SK-N-SH (cell line): ENCODE data around the gene ZHX3. TPM values are rescaled to one million over a fixed set of nuclear protein-coding genes. Genes with fewer than 3 reads are reported as not detected.

ENCODE experiments used
- CTCF ChIA-PET: fragments of 300-600, 350-600 bp; formaldehyde crosslinking; extraction: SDS; loops from one replicate; lab custom pipeline; 2021; lab: Yijun Ruan, JAX
- POLR2A ChIA-PET: fragments of 350-600 bp; sonication (Branson Sonifier 250); formaldehyde crosslinking; extraction: SDS; loops from one replicate; lab custom pipeline; 2020; ENCODE audit warnings: antibody characterized with exemption, inconsistent platforms; lab: Yijun Ruan, JAX
- DNase-seq: peaks from one replicate; pipeline ENCODE4 v3.0.0; 2012
- H2AFZ ChIP-seq: fragments of 200-600 bp; sonication (generic); 2 replicates; pipeline ENCODE4 v1.8.1; 2016; ENCODE audit warnings: antibody characterized with exemption, mild to moderate bottlenecking, low read depth
- H3F3A ChIP-seq: fragments of 200-600 bp; sonication (generic); replicated peaks from 2 replicates; pipeline ENCODE3; 2016; ENCODE audit warnings: antibody characterized with exemption, mild to moderate bottlenecking; ENCODE audit not compliant: insufficient read depth
- H3K27ac ChIP-seq, 2 experiments: fragments of 200-500 bp in 1 of 2; fragments of 200-600 bp in 1 of 2; sonication (Bioruptor generic) in 1 of 2; sonication (generic), shearing (Covaris generic) in 1 of 2; 2 replicates each; pipeline versions ENCODE4 v1.5.1 to v1.6.1; 2014 to 2016; ENCODE audit warnings: low read depth in 2 of 2, inconsistent platforms in 1 of 2, low read length in 1 of 2, mild to moderate bottlenecking in 1 of 2, mixed read lengths in 1 of 2
- H3K27me3 ChIP-seq: fragments of 200-600 bp; sonication (generic), shearing (Covaris generic); 2 replicates; pipeline ENCODE4 v1.6.1; 2016; ENCODE audit warnings: mixed run types; ENCODE audit not compliant: insufficient read depth
- H3K36me3 ChIP-seq, 2 experiments: fragments of 200-500 bp in 1 of 2; fragments of 200-600 bp in 1 of 2; sonication (Bioruptor generic) in 1 of 2; sonication (generic) in 1 of 2; replicated peaks in 1 of 2; 2 replicates each; pipeline versions ENCODE3 to v1.5.1; 2014 to 2016; ENCODE audit warnings: low read length in 1 of 2, mild to moderate bottlenecking in 1 of 2; ENCODE audit not compliant: insufficient read depth in 2 of 2, control insufficient read depth in 1 of 2
- H3K4me1 ChIP-seq, 2 experiments: fragments of 200-500 bp in 1 of 2; fragments of 200-600 bp in 1 of 2; sonication (Bioruptor generic) in 1 of 2; sonication (generic), shearing (Covaris generic) in 1 of 2; 2 replicates each; pipeline versions ENCODE4 v1.5.1 to v1.6.1; 2014 to 2016; ENCODE audit warnings: low read depth in 1 of 2, low read length in 1 of 2, mixed run types in 1 of 2; ENCODE audit not compliant: insufficient read depth in 2 of 2, control insufficient read depth in 1 of 2
- H3K4me2 ChIP-seq: fragments of 200-600 bp; sonication (generic), shearing (Covaris generic); 2 replicates; pipeline ENCODE4 v1.6.1; 2017; ENCODE audit warnings: mixed run types
- H3K4me3 ChIP-seq, 2 experiments: fragments of 200-500 bp in 1 of 2; fragments of 200-600 bp in 1 of 2; sonication (Bioruptor generic) in 1 of 2; sonication (generic), shearing (Covaris generic) in 1 of 2; 2 replicates each; pipeline versions ENCODE4 v1.5.1 to v1.8.1; 2014 to 2016; ENCODE audit warnings: low read depth in 2 of 2, inconsistent platforms in 1 of 2, low read length in 1 of 2, mild to moderate bottlenecking in 1 of 2, mixed read lengths in 1 of 2, moderate library complexity in 1 of 2
- H3K79me2 ChIP-seq: fragments of 200-600 bp; sonication (generic); 2 replicates; pipeline ENCODE4 v1.8.1; 2017; ENCODE audit warnings: mild to moderate bottlenecking; ENCODE audit not compliant: insufficient read depth
- H3K9ac ChIP-seq: fragments of 200-600 bp; sonication (generic); 2 replicates; pipeline ENCODE4 v1.6.1; 2017; ENCODE audit warnings: mixed run types
- H3K9me2 ChIP-seq: fragments of 200-600 bp; sonication (generic); 2 replicates; pipeline ENCODE4 v1.6.1; 2017; ENCODE audit warnings: mixed run types
- H3K9me3 ChIP-seq: fragments of 200-600 bp; sonication (generic); 2 replicates; pipeline ENCODE4 v1.6.1; 2017; ENCODE audit warnings: mixed run types, mild to moderate bottlenecking, moderate library complexity
- H4K20me1 ChIP-seq: fragments of 200-600 bp; sonication (generic); 2 replicates; pipeline ENCODE4 v1.6.1; 2017; ENCODE audit warnings: mild to moderate bottlenecking, mixed run types; ENCODE audit not compliant: insufficient read depth
- CHD2 ChIP-seq: fragments of 150-350 bp; IDR thresholded peaks from 2 replicates; pipeline ENCODE4 v1.6.1; 2018; ENCODE audit warnings: low read length; ENCODE audit not compliant: partially characterized antibody
- EZH2phosphoT487 ChIP-seq: fragments of 200-600 bp; sonication (generic); IDR thresholded peaks from 2 replicates; pipeline ENCODE4 v1.6.1; 2017; ENCODE audit warnings: low read depth, mixed run types, mild to moderate bottlenecking, antibody characterized with exemption, moderate library complexity, borderline replicate concordance
- FOSL2 ChIP-seq: IDR thresholded peaks from 2 replicates; pipeline ENCODE4 v1.4.0; 2012; ENCODE audit warnings: low read depth, mild to moderate bottlenecking, moderate library complexity, borderline replicate concordance
- GABPA ChIP-seq: IDR thresholded peaks from 2 replicates; pipeline ENCODE4 v1.4.0; 2012; ENCODE audit warnings: low read depth, mild to moderate bottlenecking
- IRF3 ChIP-seq: fragments of 150-350 bp; IDR thresholded peaks from 2 replicates; pipeline ENCODE4 v1.6.1; 2016; ENCODE audit warnings: mild to moderate bottlenecking, low read depth, low read length
- NFIC ChIP-seq: IDR thresholded peaks from 2 replicates; pipeline ENCODE4 v1.4.0; 2012; ENCODE audit warnings: borderline replicate concordance
- NRF1 ChIP-seq: IDR thresholded peaks from 2 replicates; pipeline ENCODE4 v1.6.1; 2012; ENCODE audit warnings: low read depth, mild to moderate bottlenecking, low read length
- RAD21 ChIP-seq: IDR thresholded peaks from 2 replicates; pipeline ENCODE4 v1.6.1; 2012; ENCODE audit warnings: mild to moderate bottlenecking, low read length
- REST ChIP-seq: IDR thresholded peaks from 2 replicates; pipeline ENCODE4 v1.6.1; 2012; ENCODE audit warnings: mild to moderate bottlenecking, low read depth, low read length, moderate library complexity
- SIN3A ChIP-seq: IDR thresholded peaks from 2 replicates; pipeline ENCODE4 v1.6.1; 2012; ENCODE audit warnings: low read depth, mild to moderate bottlenecking, low read length, moderate library complexity, borderline replicate concordance
- TEAD4 ChIP-seq: IDR thresholded peaks from 2 replicates; pipeline ENCODE4 v1.4.0; 2012; ENCODE audit warnings: mild to moderate bottlenecking, borderline replicate concordance; ENCODE audit not compliant: insufficient read depth
- USF1 ChIP-seq: IDR thresholded peaks from 2 replicates; pipeline ENCODE4 v1.4.0; 2012; ENCODE audit warnings: low read depth, borderline replicate concordance
- YY1 ChIP-seq: IDR thresholded peaks from 2 replicates; pipeline ENCODE4 v1.4.0; 2012; ENCODE audit warnings: low read depth, mild to moderate bottlenecking
- WGBS: methylation state at CpG from one replicate; pipeline ENCODE4 v1.1.6; 2017; ENCODE audit warnings: low lambda C conversion rate; 5-methylcytosine and 5-hydroxymethylcytosine counted together
- polyA plus RNA-seq, 3 experiments: library from polyadenylated mRNA; depleted of rRNA; stranded (reverse); fragments of >200 nt; gene quantifications; 2 replicates each; pipeline ENCODE4 v1.2.3, GENCODE V29; 2012
- TF ChIP-seq, protein P1 (sequence below): IDR thresholded peaks from 2 replicates; pipeline ENCODE4 v1.4.0; 2012; ENCODE audit warnings: low read depth, borderline replicate concordance

ZHX3 gene
- polyA plus RNA-seq, 1 of the 3 experiments (the other 2 are of a cell fraction), result 6.0 TPM

DNA sequence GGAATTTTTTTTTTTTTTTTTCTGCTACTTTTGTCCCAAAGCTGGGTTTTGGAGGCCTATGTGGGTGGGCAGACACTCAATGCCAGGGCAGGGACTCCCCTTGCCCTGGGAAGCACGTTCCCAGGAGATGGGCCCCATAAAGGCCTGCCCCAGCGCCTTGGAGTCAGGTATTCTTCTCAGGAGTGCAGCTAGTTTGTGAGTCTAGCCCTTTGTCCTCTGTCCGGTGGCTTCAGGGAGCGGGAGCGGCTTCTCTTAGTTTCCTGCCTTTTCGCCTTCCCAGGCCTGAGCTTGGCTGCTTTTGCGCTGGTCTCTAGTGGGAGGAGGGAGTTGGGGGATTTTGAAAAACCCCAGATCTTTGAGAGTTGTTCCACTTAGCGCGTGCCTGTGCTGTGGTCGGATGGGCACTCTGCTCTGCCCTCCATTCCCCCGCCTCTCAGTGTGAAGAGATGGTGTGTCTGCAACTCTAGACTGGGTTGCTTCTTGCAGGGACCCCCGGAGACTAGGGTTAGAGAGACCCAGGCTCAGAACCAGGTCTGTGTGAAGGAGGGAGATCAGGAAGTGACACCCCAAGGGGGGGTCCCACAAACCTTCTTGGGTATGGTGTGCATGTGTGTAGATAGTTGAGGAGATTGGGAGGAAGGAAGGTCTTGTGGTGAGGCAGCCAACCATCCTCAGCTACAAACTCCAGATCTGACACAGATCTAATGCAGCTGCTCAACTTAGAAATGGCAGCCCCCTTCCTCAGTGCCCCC, 178.9 kb downstream of the ZHX3 start:
- POLR2A ChIA-PET, result interaction anchor here (0.5 kb wide), 1 partner anchor 93 kb away, joined by 3 read pairs; no protein-coding TSS in a partner anchor
- H2AFZ ChIP-seq, result peak overlapping the region; percentile 33; the same call in 1 of the 2 replicates
- H4K20me1 ChIP-seq, result peaks cover 55% of the 10 kb centered on the region
- 26% methylated on average over 12 of the region's 12 CpGs for WGBS
- H3K9me3 ChIP-seq, result no peaks in the 10 kb centered on the region
- CTCF ChIA-PET, result interaction anchor here (0.6 to 3.4 kb wide), 5 partner anchors 23 to 272 kb away, joined by 3 to 16 read pairs (median 3); no protein-coding TSS in a partner anchor
- H3K9ac ChIP-seq, result peak overlapping the region; percentile 94
- peak overlapping the region; percentile 100 for H3K4me2 ChIP-seq
- H3K4me3 ChIP-seq, result peak overlapping the region; percentile 94 to 97
- H3K27ac ChIP-seq, result peak overlapping the region; percentile 77 to 93
- H3K79me2 ChIP-seq, result peaks cover 63% of the 10 kb centered on the region
- TF ChIP-seq NRF1 (no peak), USF1 (no peak), RAD21 (no peak), CHD2 (no peak), NFIC (no peak), SIN3A (no peak), EZH2phosphoT487 (no peak), TEAD4 (no peak), YY1 (no peak), FOSL2 (no peak)
- H3F3A ChIP-seq, result no peaks in the 10 kb centered on the region
- no peaks in the 10 kb centered on the region for H3K27me3 ChIP-seq
- H3K4me1 ChIP-seq, result peaks cover 9 to 55% of the 10 kb centered on the region in 2 experiments; a peak in 3 of 4 replicates
- H3K36me3 ChIP-seq, result no peaks in the 10 kb centered on the region
- DNase-seq, result peak; percentile 34
- H3K9me2 ChIP-seq, result no peaks in the 10 kb centered on the region

- 4% methylated on average over 30 of the region's 66 CpGs for WGBS
- Histone ChIP-seq H3K27me3 (no peaks in the 10 kb centered on the region), H3K4me3 (peak overlapping the region; percentile 94 to 97), H4K20me1 (peaks cover 47% of the 10 kb centered on the region), H3K9ac (peak overlapping the region; percentile 94), H3K4me1 (peaks cover 9 to 48% of the 10 kb centered on the region in 2 experiments; a peak in 3 of 4 replicates), H2AFZ (peak overlapping the region; percentile 33; the same call in 1 of the 2 replicates), H3F3A (no peaks in the 10 kb centered on the region), H3K4me2 (peak overlapping the region; percentile 100), H3K9me2 (no peaks in the 10 kb centered on the region), H3K27ac (peak overlapping the region; percentile 77 to 93), H3K36me3 (no peaks in the 10 kb centered on the region), H3K79me2 (peaks cover 55% of the 10 kb centered on the region), H3K9me3 (no peaks in the 10 kb centered on the region)
- peak; percentile 92 for DNase-seq
- CTCF ChIA-PET, result interaction anchor here (0.8 to 3.4 kb wide), 3 partner anchors 35 to 273 kb away, joined by 3 to 16 read pairs (median 11); no protein-coding TSS in a partner anchor
- POLR2A ChIA-PET, result interaction anchor here (0.7 to 1.1 kb wide), 3 partner anchors 32 to 92 kb away, joined by 3 read pairs; no protein-coding TSS in a partner anchor
- TF ChIP-seq NRF1 (no peak), CHD2 (no peak), REST (0 out of 2 replicates have a peak, but pooled peaks have one; percentile 3), SIN3A (no peak), YY1 (no peak), IRF3 (no peak), GABPA (peak; percentile 40)
- TF ChIP-seq, protein P1, sequence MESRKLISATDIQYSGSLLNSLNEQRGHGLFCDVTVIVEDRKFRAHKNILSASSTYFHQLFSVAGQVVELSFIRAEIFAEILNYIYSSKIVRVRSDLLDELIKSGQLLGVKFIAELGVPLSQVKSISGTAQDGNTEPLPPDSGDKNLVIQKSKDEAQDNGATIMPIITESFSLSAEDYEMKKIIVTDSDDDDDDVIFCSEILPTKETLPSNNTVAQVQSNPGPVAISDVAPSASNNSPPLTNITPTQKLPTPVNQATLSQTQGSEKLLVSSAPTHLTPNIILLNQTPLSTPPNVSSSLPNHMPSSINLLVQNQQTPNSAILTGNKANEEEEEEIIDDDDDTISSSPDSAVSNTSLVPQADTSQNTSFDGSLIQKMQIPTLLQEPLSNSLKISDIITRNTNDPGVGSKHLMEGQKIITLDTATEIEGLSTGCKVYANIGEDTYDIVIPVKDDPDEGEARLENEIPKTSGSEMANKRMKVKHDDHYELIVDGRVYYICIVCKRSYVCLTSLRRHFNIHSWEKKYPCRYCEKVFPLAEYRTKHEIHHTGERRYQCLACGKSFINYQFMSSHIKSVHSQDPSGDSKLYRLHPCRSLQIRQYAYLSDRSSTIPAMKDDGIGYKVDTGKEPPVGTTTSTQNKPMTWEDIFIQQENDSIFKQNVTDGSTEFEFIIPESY, result no peak
Observed at GRCh38 chr20:41137614-41138474, 179.7 kb downstream of the ZHX3 start.
